ENCODE results near the gene PFDN6.
A peak's percentile ranks its signal among the peaks of the same experiment; 100 is the strongest.

Gene PFDN6

DNA sequence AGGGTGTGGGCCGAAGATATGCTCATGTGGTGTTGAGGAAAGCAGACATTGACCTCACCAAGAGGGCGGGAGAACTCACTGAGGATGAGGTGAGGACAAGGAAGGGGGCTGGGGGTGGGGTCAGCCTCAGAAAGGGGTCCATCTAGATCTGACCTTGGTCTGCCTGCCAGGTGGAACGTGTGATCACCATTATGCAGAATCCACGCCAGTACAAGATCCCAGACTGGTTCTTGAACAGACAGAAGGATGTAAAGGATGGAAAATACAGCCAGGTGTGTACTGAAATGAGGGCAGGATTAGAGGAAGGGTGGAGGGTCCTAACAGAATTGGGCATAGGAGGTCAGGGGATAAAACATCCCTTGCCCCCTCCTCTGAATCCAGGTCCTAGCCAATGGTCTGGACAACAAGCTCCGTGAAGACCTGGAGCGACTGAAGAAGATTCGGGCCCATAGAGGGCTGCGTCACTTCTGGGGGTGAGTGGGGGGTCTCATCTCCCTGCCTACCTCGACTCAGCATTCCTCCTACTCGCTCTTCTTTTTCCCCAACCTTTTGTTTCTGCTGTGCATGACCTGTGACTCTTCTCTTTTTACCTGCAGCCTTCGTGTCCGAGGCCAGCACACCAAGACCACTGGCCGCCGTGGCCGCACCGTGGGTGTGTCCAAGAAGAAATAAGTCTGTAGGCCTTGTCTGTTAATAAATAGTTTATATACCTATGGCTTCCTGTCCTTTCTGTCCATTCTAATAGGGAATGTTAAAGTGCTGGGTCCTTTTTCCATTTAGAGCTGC lies 13.4 kb upstream of the PFDN6 start:
- 0 out of 2 replicates have a peak, but pooled peaks have one; percentile 53 for TF ChIP-seq ZBTB7A (IDR thresholded peaks at IDR 0.05; ENCODE audit: low read depth)

DNA sequence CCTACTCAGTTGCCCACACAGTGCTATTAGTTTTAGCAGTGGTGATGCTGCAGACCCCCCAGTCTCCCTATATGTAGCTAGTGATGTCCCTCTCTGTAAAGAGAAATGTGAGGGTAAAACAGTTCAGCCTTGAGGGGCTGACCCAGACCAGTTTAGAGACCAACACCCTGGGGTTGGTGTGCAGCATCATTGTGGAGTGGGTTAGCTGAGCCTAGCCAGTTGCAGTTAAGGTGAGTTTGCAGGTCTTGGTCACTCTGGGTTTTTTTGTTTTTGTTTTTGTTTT lies 12.9 kb upstream of the PFDN6 start:
- TF ChIP-seq EP300 (IDR thresholded peaks at IDR 0.05; ENCODE audit: borderline replicate concordance) (no peak), RAD21 (IDR thresholded peaks at IDR 0.05; ENCODE audit: low read depth) (no peak), NFIC (IDR thresholded peaks at IDR 0.05) (no peak)

DNA sequence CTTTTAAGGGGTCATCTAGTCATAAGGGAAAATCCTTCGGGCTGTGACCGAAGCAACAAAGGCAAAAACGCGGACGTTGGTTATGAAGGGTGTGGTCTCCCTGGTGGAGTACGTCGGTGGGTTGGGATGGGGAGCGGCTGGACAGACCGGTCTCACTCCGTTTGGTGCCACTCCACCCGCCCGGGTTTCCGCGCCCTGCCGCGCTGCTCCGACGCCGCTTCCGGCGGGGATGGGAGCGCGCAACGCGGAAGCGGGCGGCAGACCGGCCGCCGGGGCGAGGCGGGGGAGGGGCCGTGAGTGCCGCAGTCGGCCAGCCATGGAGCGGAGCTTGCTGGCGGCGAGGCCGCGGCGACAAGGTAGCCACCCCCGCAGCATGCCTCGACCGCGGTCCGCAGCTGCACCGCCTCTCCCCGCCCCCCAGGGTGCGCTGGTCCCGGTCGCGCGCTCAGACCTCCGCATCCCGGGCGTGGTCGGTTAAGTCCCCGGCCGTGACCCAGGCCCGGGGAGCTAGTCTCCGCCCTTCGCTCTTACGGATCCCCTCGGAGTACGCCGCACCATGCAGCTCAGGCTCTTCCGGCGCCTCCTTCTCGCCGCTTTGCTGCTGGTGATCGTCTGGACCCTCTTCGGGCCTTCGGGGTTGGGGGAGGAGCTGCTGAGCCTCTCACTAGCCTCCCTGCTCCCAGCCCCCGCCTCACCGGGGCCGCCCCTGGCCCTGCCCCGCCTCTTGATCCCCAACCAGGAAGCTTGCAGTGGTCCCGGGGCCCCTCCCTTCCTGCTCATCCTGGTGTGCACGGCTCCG lies 12.3 kb upstream of the PFDN6 start, which contains the start of gene B3GALT4:
TSS of gene B3GALT4 (plus strand) at position 260 of the 799 bp plus-strand sequence. CDS start at position 557, 297 bp downstream.
- TF ChIP-seq EP300 (IDR thresholded peaks at IDR 0.05; ENCODE audit: borderline replicate concordance), result peak; percentile 51; the same call in 1 of the 2 replicates
- TF ChIP-seq, protein P1, sequence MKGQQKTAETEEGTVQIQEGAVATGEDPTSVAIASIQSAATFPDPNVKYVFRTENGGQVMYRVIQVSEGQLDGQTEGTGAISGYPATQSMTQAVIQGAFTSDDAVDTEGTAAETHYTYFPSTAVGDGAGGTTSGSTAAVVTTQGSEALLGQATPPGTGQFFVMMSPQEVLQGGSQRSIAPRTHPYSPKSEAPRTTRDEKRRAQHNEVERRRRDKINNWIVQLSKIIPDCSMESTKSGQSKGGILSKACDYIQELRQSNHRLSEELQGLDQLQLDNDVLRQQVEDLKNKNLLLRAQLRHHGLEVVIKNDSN (IDR thresholded peaks at IDR 0.05), result no peak
- no peak; the same call in 1 of the 2 replicates for TF ChIP-seq NFIC (IDR thresholded peaks at IDR 0.05)
- TF ChIP-seq, protein P2, sequence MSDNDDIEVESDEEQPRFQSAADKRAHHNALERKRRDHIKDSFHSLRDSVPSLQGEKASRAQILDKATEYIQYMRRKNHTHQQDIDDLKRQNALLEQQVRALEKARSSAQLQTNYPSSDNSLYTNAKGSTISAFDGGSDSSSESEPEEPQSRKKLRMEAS (IDR thresholded peaks at IDR 0.05), result peak; percentile 75; the same call in 1 of the 2 replicates
- TF ChIP-seq TAF1 (IDR thresholded peaks at IDR 0.05; ENCODE audit: low read depth), result no peak
- TF ChIP-seq, protein P3, sequence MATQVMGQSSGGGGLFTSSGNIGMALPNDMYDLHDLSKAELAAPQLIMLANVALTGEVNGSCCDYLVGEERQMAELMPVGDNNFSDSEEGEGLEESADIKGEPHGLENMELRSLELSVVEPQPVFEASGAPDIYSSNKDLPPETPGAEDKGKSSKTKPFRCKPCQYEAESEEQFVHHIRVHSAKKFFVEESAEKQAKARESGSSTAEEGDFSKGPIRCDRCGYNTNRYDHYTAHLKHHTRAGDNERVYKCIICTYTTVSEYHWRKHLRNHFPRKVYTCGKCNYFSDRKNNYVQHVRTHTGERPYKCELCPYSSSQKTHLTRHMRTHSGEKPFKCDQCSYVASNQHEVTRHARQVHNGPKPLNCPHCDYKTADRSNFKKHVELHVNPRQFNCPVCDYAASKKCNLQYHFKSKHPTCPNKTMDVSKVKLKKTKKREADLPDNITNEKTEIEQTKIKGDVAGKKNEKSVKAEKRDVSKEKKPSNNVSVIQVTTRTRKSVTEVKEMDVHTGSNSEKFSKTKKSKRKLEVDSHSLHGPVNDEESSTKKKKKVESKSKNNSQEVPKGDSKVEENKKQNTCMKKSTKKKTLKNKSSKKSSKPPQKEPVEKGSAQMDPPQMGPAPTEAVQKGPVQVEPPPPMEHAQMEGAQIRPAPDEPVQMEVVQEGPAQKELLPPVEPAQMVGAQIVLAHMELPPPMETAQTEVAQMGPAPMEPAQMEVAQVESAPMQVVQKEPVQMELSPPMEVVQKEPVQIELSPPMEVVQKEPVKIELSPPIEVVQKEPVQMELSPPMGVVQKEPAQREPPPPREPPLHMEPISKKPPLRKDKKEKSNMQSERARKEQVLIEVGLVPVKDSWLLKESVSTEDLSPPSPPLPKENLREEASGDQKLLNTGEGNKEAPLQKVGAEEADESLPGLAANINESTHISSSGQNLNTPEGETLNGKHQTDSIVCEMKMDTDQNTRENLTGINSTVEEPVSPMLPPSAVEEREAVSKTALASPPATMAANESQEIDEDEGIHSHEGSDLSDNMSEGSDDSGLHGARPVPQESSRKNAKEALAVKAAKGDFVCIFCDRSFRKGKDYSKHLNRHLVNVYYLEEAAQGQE (IDR thresholded peaks at IDR 0.05; ENCODE audit: low read depth), result no peak
- TF ChIP-seq EGR1 (IDR thresholded peaks at IDR 0.05), result peak; percentile 64; the same call in 1 of the 2 replicates
- peak; percentile 50; the same call in 1 of the 2 replicates for TF ChIP-seq CREB1 (IDR thresholded peaks at IDR 0.05; ENCODE audit: low read depth)
- peak; percentile 32 for TF ChIP-seq TEAD4 (IDR thresholded peaks at IDR 0.05)
- peak; percentile 16; the same call in 1 of the 2 replicates for TF ChIP-seq CEBPB (IDR thresholded peaks at IDR 0.05)
- TF ChIP-seq FOXM1 (IDR thresholded peaks at IDR 0.05; ENCODE audit: borderline replicate concordance, low read depth), result no peak
- TF ChIP-seq YY1 (IDR thresholded peaks at IDR 0.05; ENCODE audit: low read depth), result peak; percentile 24; the same call in 1 of the 2 replicates
- TF ChIP-seq RAD21 (IDR thresholded peaks at IDR 0.05; ENCODE audit: low read depth), result no peak
- TF ChIP-seq ZBTB7A (IDR thresholded peaks at IDR 0.05; ENCODE audit: low read depth), result no peak
- TF ChIP-seq TCF12 (IDR thresholded peaks at IDR 0.05; ENCODE audit: low read depth), result peak; percentile 66

DNA sequence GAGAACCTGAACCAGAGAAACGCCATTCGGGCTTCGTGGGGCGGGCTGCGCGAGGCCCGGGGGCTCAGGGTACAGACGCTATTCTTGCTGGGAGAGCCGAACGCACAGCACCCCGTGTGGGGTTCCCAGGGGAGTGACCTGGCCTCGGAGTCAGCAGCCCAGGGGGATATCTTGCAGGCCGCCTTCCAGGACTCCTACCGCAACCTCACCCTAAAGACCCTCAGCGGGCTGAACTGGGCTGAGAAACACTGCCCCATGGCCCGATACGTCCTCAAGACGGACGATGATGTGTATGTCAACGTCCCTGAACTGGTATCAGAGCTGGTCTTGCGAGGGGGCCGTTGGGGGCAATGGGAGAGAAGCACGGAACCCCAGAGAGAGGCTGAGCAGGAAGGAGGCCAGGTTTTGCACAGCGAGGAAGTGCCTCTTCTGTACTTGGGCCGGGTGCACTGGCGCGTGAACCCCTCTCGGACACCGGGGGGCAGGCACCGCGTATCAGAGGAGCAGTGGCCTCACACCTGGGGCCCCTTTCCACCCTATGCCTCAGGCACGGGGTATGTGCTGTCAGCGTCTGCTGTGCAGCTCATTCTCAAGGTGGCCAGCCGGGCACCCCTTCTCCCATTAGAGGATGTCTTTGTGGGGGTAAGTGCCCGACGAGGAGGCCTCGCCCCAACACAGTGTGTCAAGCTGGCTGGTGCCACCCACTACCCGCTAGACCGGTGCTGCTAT lies 11.6 kb upstream of the PFDN6 start:
- TF ChIP-seq, protein P3 (IDR thresholded peaks at IDR 0.05; ENCODE audit: low read depth), result no peak
- TF ChIP-seq, protein P2 (IDR thresholded peaks at IDR 0.05), result no peak

DNA sequence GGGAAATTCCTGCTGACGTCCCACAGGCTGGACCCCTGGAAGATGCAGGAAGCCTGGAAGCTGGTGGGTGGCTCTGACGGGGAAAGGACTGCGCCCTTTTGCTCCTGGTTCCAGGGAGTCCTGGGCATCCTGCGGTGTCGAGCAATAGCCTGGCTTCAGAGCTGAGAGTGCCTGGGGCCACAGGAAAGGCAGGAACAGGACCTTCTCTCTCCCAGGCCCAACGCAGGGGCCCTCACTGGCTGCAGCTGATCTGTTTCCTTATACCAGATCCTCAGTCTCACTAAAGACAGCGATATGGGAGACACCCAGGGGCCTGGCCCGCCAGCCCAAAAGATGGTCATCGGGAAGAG lies 11.0 kb upstream of the PFDN6 start:
- TF ChIP-seq ZBTB7A (IDR thresholded peaks at IDR 0.05; ENCODE audit: low read depth), result no peak
- no peak for TF ChIP-seq FOXM1 (IDR thresholded peaks at IDR 0.05; ENCODE audit: borderline replicate concordance, low read depth)
- no peak for TF ChIP-seq EGR1 (IDR thresholded peaks at IDR 0.05)
- no peak for TF ChIP-seq EP300 (IDR thresholded peaks at IDR 0.05; ENCODE audit: borderline replicate concordance)

DNA sequence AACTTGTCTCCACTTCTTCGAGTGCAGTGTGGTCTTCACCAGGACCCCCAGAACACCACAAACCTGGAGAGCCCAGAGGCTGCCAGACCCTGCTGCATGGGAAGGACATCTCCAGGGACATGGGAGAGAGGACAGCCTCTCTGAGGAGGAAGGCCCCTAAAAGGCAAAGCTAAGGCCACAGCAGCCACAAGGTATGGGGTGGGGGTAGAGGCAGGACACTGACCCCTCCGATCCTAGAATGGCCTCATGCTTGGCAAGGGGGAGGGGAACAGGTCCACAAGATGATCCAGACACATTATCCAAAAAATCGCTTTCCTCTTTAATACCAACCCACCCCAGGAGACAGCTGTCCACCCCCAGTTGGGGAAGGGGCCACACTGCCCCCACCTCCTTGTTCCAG lies 10.6 kb upstream of the PFDN6 start:
- TF ChIP-seq RAD21 (IDR thresholded peaks at IDR 0.05; ENCODE audit: low read depth), result no peak
- TF ChIP-seq ZBTB7A (IDR thresholded peaks at IDR 0.05; ENCODE audit: low read depth), result 0 out of 2 replicates have a peak, but pooled peaks have one; percentile 52

Data from Ishikawa (cell line).